GM06990 (cell line): ENCODE results near the gene JAKMIP1.
"Not testable (repeated sequence)": the region's sequence is repeated elsewhere in the genome, so short reads cannot be mapped to it uniquely, and the experiment has no call there.

Experiments
- DNase-seq: peaks from one replicate; pipeline ENCODE4 v3.0.0-alpha.2; 2011; ENCODE audit not compliant: insufficient read length; ENCODE audit errors: extremely low read depth
- H3K27me3 ChIP-seq: replicated peaks from 2 replicates; pipeline ENCODE4 v1.6.0; 2011; ENCODE audit warnings: low read length; ENCODE audit not compliant: control insufficient read depth, insufficient read depth
- H3K36me3 ChIP-seq: 2 replicates; pipeline ENCODE4 v1.5.1; 2011; ENCODE audit warnings: low read length; ENCODE audit not compliant: control insufficient read depth, insufficient read depth
- H3K4me3 ChIP-seq: replicated peaks from 2 replicates; pipeline ENCODE4 v1.5.1; 2011; ENCODE audit warnings: low read depth, mild to moderate bottlenecking, control low read depth, low read length
- TF ChIP-seq, protein P1 (sequence below): IDR thresholded peaks from 2 replicates; pipeline ENCODE4 v1.5.1; 2011; ENCODE audit warnings: low read length, control low read depth, mild to moderate bottlenecking, inconsistent platforms; ENCODE audit not compliant: insufficient read depth, poor library complexity, severe bottlenecking

JAKMIP1 gene

DNA sequence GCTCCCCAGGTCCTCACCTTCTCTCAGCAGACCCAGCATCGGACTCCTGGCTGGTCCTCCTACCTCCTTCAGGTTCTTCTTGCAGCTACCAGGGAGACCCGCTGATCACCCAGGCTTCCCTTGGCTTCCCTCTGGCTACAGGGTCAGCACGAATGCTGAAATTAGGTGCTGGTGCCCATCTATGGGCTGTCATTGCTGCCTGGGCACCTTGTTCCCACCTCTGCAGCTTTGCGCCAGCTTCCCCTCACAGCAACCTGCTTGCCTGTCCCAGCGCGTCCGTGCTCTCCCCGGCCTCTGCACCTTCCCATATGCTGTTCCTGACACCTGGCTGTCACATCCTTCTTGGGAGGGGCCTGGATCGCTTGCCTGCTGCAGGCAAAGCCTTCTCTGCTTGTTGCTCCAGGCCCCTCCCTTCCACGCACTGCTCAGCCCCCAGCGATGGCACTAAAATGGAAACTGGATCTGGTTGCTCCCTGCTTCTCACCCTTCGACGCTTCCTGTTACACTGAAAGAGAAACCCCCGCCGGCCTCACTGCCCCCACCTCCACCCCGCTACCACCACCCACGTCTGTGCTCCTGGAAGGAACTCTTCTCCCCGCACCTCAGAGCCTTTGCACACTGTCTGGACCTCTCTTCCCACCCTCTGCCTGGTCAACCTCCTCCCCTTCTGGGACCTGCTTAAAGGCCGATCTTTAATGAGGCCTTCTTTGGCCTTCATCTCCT is 204.3 kb downstream of the JAKMIP1 start:
- no peak overlapping the region for H3K4me3 ChIP-seq
- H3K27me3 ChIP-seq, result no peaks in the 10 kb centered on the region; the same call in none of the 2 replicates
- TF ChIP-seq, protein P1, sequence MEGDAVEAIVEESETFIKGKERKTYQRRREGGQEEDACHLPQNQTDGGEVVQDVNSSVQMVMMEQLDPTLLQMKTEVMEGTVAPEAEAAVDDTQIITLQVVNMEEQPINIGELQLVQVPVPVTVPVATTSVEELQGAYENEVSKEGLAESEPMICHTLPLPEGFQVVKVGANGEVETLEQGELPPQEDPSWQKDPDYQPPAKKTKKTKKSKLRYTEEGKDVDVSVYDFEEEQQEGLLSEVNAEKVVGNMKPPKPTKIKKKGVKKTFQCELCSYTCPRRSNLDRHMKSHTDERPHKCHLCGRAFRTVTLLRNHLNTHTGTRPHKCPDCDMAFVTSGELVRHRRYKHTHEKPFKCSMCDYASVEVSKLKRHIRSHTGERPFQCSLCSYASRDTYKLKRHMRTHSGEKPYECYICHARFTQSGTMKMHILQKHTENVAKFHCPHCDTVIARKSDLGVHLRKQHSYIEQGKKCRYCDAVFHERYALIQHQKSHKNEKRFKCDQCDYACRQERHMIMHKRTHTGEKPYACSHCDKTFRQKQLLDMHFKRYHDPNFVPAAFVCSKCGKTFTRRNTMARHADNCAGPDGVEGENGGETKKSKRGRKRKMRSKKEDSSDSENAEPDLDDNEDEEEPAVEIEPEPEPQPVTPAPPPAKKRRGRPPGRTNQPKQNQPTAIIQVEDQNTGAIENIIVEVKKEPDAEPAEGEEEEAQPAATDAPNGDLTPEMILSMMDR, result no peak
- no peaks in the 10 kb centered on the region for H3K36me3 ChIP-seq
- peak; percentile 24 for DNase-seq

DNA sequence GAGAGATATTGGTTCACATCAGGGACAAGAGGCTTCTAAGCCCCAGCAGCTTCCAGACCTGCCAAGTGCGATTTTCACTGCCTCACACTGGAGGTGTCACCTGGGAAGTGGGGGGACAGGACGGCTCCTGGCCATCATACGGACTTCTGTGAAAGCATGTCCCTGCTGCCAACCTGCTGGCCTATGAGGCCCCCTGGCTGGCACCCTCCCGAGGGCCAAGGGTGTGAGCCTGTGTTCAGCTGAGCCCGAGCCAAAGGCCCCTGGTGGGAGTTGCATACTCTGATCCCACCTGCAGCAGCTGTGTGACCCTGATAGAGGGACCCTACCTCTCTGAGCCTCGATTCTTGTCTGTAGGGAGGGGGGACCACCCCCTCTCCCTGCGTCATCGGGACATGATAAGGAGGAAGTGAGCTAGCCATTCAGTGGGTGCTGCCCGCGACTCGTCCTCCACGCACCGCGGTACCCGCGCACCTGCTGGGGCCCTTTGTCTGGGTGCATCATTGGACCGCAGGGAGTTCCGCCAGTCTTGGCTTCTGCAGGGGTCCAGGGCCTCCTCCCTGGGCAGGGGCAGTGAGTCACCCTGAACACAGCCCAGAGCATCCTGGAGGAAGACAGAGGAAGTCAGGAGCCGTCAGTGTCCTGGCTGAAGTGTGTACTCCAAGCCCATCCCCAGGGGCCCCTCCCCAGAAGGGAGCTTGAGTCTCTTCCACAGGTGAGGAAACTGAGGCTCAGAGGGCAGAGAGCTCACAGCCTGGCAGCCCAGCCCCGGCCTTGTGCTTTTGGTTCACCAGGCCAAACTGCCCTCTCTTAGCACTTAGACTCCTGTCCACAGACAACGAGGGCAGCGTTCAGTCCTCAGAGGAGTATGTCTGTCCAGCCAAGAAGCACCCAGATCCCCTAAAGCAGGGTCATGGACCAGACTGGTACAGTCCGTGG is 206.2 kb downstream of the JAKMIP1 start:
- no peak for DNase-seq
- no peak overlapping the region for H3K4me3 ChIP-seq
- H3K27me3 ChIP-seq, result no peaks in the 10 kb centered on the region; the same call in 1 of the 2 replicates
- TF ChIP-seq, protein P1, result no peak
- no peaks in the 10 kb centered on the region for H3K36me3 ChIP-seq

DNA sequence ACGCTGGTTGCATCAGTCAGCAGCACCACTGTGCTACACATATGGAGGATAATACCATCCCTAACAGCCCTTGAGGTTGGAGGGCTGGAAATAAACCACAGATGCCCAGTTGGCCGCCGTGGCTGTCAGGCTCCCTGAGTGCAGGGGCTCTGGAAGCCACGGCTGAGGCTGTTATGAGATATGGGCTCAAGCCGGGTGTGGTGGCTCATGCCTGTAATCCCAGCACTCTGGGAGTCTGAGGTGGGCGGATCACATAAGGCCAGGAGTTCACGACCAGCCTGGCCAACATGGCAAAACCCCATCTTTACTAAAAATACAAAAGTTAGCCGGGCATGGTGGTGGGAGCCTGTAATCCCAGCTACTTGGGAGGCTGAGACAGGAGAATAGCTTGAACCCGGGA is 207.0 kb downstream of the JAKMIP1 start:
- H3K27me3 ChIP-seq, DNase-seq, H3K4me3 ChIP-seq, H3K36me3 ChIP-seq: not testable (repeated sequence)

DNA sequence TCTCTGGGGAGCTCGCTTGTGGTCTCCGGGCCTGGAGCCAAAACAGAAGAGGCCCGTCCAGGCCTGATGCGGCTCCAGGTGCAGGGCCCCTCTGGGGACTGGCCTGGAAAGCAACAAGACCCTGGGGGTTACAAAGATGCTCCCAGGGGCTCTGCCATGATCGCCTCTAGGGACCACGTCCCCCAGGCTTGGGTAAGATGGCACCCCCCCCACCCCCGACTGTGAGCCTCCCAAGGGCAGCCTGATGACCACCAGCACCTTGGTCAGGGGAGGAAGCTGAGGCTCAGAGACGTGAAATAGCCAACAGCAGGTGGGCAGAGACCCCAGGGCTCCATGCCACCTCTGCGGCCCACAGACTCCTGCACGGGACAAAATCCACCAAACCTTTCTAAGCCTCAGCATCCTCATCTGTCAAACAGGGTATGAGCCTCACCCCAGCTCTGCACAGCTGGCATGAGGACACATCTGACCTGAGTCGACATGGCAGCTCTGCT is 207.5 kb downstream of the JAKMIP1 start:
- no peak for DNase-seq
- Histone ChIP-seq H3K4me3 (no peak overlapping the region), H3K36me3 (no peaks in the 10 kb centered on the region), H3K27me3 (no peaks in the 10 kb centered on the region; the same call in 1 of the 2 replicates)
- TF ChIP-seq, protein P1, result no peak

DNA sequence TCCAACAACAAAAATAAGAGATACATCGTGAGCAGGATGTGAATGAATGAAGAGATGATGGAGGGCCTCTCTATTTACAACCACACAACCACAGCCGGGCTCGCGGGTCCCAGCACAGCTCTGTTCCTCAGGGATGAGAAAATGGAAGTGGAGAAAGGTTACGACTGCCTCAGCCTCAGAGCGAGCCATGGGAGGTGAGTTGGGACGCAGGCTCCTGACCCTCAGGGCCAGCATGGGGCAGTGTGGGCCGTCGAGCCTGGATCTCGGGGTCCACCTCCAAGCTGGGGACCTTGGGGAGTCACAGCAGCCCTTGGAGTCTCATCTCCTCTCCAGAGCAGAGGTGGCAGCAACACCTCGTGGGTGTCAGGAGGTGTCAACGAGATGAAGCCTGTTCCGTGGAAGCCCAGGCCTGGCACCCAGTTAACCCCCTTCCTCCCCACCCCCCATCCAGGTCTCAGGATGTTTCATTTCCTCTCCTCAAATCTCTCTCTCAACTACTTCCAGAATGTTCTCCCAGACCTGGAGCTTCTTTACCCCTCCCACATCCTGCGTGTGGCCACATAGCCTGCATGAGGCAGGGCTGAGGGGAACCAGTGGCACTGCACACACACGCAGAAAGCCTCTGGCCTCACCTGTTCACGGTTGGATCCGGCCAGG is 208.1 kb downstream of the JAKMIP1 start:
- DNase-seq, result no peak
- H3K27me3 ChIP-seq, result no peaks in the 10 kb centered on the region; the same call in 1 of the 2 replicates

More for the DNA sequence above, 208.1 kb downstream of the JAKMIP1 start:
- H3K4me3 ChIP-seq, result no peak overlapping the region
- TF ChIP-seq, protein P1, result no peak
- H3K36me3 ChIP-seq, result no peaks in the 10 kb centered on the region
